T-helper 2 cell treated with Interferon-gamma antibody and Interleukin-4, amounts not matched to agents 5 μg/mL and 100 μg/mL, for 36 hours (primary cell): Measurements from ENCODE around the gene ACACB.

ENCODE experiments used
- DNase-seq: peaks from one replicate; pipeline ENCODE4 v3.0.0; 2021; ENCODE audit warnings: low spot score
- H3K27ac Mint-ChIP-seq: one replicate; pipeline ENCODE4 v1.8.0; 2021; ENCODE audit warnings: mild to moderate bottlenecking, mixed read lengths
- H3K27me3 Mint-ChIP-seq: one replicate; pipeline ENCODE4 v1.8.0; 2021; ENCODE audit warnings: low read depth, mixed read lengths
- H3K36me3 Mint-ChIP-seq: one replicate; pipeline ENCODE4 v1.8.0; 2021; ENCODE audit warnings: low read depth, mixed read lengths
- H3K4me1 Mint-ChIP-seq: one replicate; pipeline ENCODE4 v1.8.0; 2021; ENCODE audit warnings: low read depth, mixed read lengths
- H3K4me3 Mint-ChIP-seq: one replicate; pipeline ENCODE4 v1.8.0; 2022; ENCODE audit warnings: mild to moderate bottlenecking, moderate library complexity, mixed read lengths
- H3K9me3 Mint-ChIP-seq: one replicate; pipeline ENCODE4 v1.8.0; 2021; ENCODE audit warnings: mixed read lengths

The ACACB gene

GRCh38 chr12:109275173-109275572 lies 158.8 kb downstream of the ACACB start:
- Mint-ChIP-seq H3K4me1 (peaks cover 1% of the 10 kb centered on the region), H3K4me3 (no peak overlapping the region), H3K27me3 (peaks cover 8% of the 10 kb centered on the region), H3K36me3 (no peaks in the 10 kb centered on the region), H3K27ac (no peak overlapping the region), H3K9me3 (no peaks in the 10 kb centered on the region)
- no peak for DNase-seq

- Mint-ChIP-seq H3K4me3 (no peak overlapping the region), H3K27ac (no peak overlapping the region), H3K9me3 (no peaks in the 10 kb centered on the region), H3K36me3 (no peaks in the 10 kb centered on the region), H3K4me1 (peaks cover 1% of the 10 kb centered on the region), H3K27me3 (peaks cover 4% of the 10 kb centered on the region)
- DNase-seq, result no peak
Observed at GRCh38 chr12:109276160-109276559, 159.8 kb downstream of the ACACB start.

- Mint-ChIP-seq H3K9me3 (no peaks in the 10 kb centered on the region), H3K27me3 (peaks cover 3% of the 10 kb centered on the region), H3K36me3 (no peaks in the 10 kb centered on the region), H3K4me1 (peaks cover 1% of the 10 kb centered on the region), H3K4me3 (no peak overlapping the region), H3K27ac (no peak overlapping the region)
- no peak for DNase-seq
Observed at GRCh38 chr12:109277255-109277898, 161.0 kb downstream of the ACACB start.

GRCh38 chr12:109277899-109278762 lies 161.7 kb downstream of the ACACB start:
- DNase-seq, result no peak
- H3K36me3 Mint-ChIP-seq, result no peaks in the 10 kb centered on the region
- no peak overlapping the region for H3K27ac Mint-ChIP-seq
- peaks cover 1% of the 10 kb centered on the region for H3K4me1 Mint-ChIP-seq
- no peak overlapping the region for H3K4me3 Mint-ChIP-seq
- no peaks in the 10 kb centered on the region for H3K27me3 Mint-ChIP-seq
- no peaks in the 10 kb centered on the region for H3K9me3 Mint-ChIP-seq

- H3K27me3 Mint-ChIP-seq, result no peaks in the 10 kb centered on the region
- DNase-seq, result no peak
- no peak overlapping the region for H3K27ac Mint-ChIP-seq
- no peaks in the 10 kb centered on the region for H3K9me3 Mint-ChIP-seq
- no peak overlapping the region for H3K4me3 Mint-ChIP-seq
- H3K4me1 Mint-ChIP-seq, result peaks cover 1% of the 10 kb centered on the region
- no peaks in the 10 kb centered on the region for H3K36me3 Mint-ChIP-seq
Observed at GRCh38 chr12:109278912-109279311, 162.5 kb downstream of the ACACB start.

GRCh38 chr12:109279525-109279924 lies 163.1 kb downstream of the ACACB start:
- H3K27ac Mint-ChIP-seq, result no peak overlapping the region
- H3K27me3 Mint-ChIP-seq, result no peaks in the 10 kb centered on the region
- no peak for DNase-seq
- peaks cover 1% of the 10 kb centered on the region for H3K4me1 Mint-ChIP-seq
- H3K36me3 Mint-ChIP-seq, result no peaks in the 10 kb centered on the region
- no peak overlapping the region for H3K4me3 Mint-ChIP-seq
- no peaks in the 10 kb centered on the region for H3K9me3 Mint-ChIP-seq

GRCh38 chr12:109281452-109281851 lies 165.1 kb downstream of the ACACB start:
- Mint-ChIP-seq H3K27me3 (no peaks in the 10 kb centered on the region), H3K4me1 (peaks cover 1% of the 10 kb centered on the region), H3K9me3 (no peaks in the 10 kb centered on the region), H3K27ac (no peak overlapping the region), H3K4me3 (no peak overlapping the region), H3K36me3 (no peaks in the 10 kb centered on the region)
- no peak for DNase-seq

- Mint-ChIP-seq H3K4me1 (no peaks in the 10 kb centered on the region), H3K27ac (no peak overlapping the region), H3K27me3 (peaks cover 2% of the 10 kb centered on the region), H3K36me3 (no peaks in the 10 kb centered on the region), H3K9me3 (no peaks in the 10 kb centered on the region), H3K4me3 (no peak overlapping the region)
- no peak for DNase-seq
Observed at GRCh38 chr12:109284392-109284791, 168.0 kb downstream of the ACACB start.

- Mint-ChIP-seq H3K27me3 (peaks cover 5% of the 10 kb centered on the region), H3K4me3 (no peak overlapping the region), H3K9me3 (no peaks in the 10 kb centered on the region), H3K36me3 (no peaks in the 10 kb centered on the region), H3K27ac (no peak overlapping the region), H3K4me1 (no peaks in the 10 kb centered on the region)
- no peak for DNase-seq
Observed at GRCh38 chr12:109286252-109286651, 169.9 kb downstream of the ACACB start.

GRCh38 chr12:109286652-109287051 lies 170.3 kb downstream of the ACACB start:
- Mint-ChIP-seq H3K27me3 (peaks cover 8% of the 10 kb centered on the region), H3K9me3 (no peaks in the 10 kb centered on the region), H3K27ac (no peak overlapping the region), H3K36me3 (no peaks in the 10 kb centered on the region), H3K4me3 (no peak overlapping the region), H3K4me1 (no peaks in the 10 kb centered on the region)
- no peak for DNase-seq

- Mint-ChIP-seq H3K4me3 (no peak overlapping the region), H3K9me3 (no peaks in the 10 kb centered on the region), H3K36me3 (no peaks in the 10 kb centered on the region), H3K27ac (no peak overlapping the region), H3K4me1 (no peaks in the 10 kb centered on the region), H3K27me3 (peaks cover 8% of the 10 kb centered on the region)
- DNase-seq, result no peak
Observed at GRCh38 chr12:109287181-109287580, 170.8 kb downstream of the ACACB start.

GRCh38 chr12:109287811-109288469 lies 171.6 kb downstream of the ACACB start:
- Mint-ChIP-seq H3K27ac (no peak overlapping the region), H3K27me3 (peaks cover 9% of the 10 kb centered on the region), H3K36me3 (no peaks in the 10 kb centered on the region), H3K9me3 (no peaks in the 10 kb centered on the region), H3K4me1 (no peaks in the 10 kb centered on the region), H3K4me3 (no peak overlapping the region)
- DNase-seq, result no peak

- H3K27me3 Mint-ChIP-seq, result peaks cover 13% of the 10 kb centered on the region
- no peaks in the 10 kb centered on the region for H3K4me1 Mint-ChIP-seq
- H3K27ac Mint-ChIP-seq, result no peak overlapping the region
- no peaks in the 10 kb centered on the region for H3K36me3 Mint-ChIP-seq
- no peak overlapping the region for H3K4me3 Mint-ChIP-seq
- no peaks in the 10 kb centered on the region for H3K9me3 Mint-ChIP-seq
- DNase-seq, result no peak
Observed at GRCh38 chr12:109288571-109288970, 172.2 kb downstream of the ACACB start.

- Mint-ChIP-seq H3K4me1 (no peaks in the 10 kb centered on the region), H3K9me3 (no peaks in the 10 kb centered on the region), H3K27me3 (peaks cover 13% of the 10 kb centered on the region), H3K4me3 (no peak overlapping the region), H3K36me3 (no peaks in the 10 kb centered on the region), H3K27ac (no peak overlapping the region)
- no peak for DNase-seq
Observed at GRCh38 chr12:109289004-109289403, 172.6 kb downstream of the ACACB start.
